Psoas muscle (tissue), 8 donors: ENCODE measurements around the gene HMCN1. TPM values are rescaled to one million over a fixed set of nuclear protein-coding genes. Genes with fewer than 3 reads are reported as not detected.

ENCODE experiments used
- ATAC-seq, 4 donors: fragments of 200-7000 bp; cut with Tn5 transposase; one replicate each; pipeline ENCODE4 v1.9.1; 2020; ENCODE audit warnings: moderate library complexity in 3 of 4, mild to moderate bottlenecking in 2 of 4
- DNase-seq, 2 donors: peaks; one replicate each; pipeline ENCODE4 v3.0.0-alpha.2; 2020
- H3K27ac ChIP-seq: fragments of 200-600 bp; one replicate; pipeline ENCODE4 v1.8.0; 2022
- H3K27me3 ChIP-seq, 3 donors: fragments of 200-600 bp in 1 of 3; one replicate each; pipeline versions ENCODE4 v1.6.1 to v1.8.0; 2013 to 2022; ENCODE audit warnings: low read length in 2 of 3, mild to moderate bottlenecking in 2 of 3, moderate library complexity in 1 of 3; ENCODE audit not compliant: insufficient read depth in 3 of 3
- H3K36me3 ChIP-seq, 2 donors: fragments of 200-600 bp in 1 of 2; one replicate each; pipeline versions ENCODE4 v1.6.1 to v1.8.0; 2013 to 2022; ENCODE audit warnings: low read depth in 1 of 2, mild to moderate bottlenecking in 1 of 2, moderate library complexity in 1 of 2; ENCODE audit not compliant: insufficient read depth in 1 of 2
- H3K4me1 ChIP-seq: fragments of 200-600 bp; one replicate; pipeline ENCODE4 v1.8.0; 2022
- H3K4me3 ChIP-seq: fragments of 200-600 bp; one replicate; pipeline ENCODE4 v1.8.0; 2022; ENCODE audit warnings: mild to moderate bottlenecking
- H3K9me3 ChIP-seq: fragments of 200-600 bp; one replicate; pipeline ENCODE4 v1.8.0; 2022
- WGBS, 3 donors: extraction: QIAGEN DNeasy Blood & Tissue Kit; methylation state at CpG; one replicate each; pipeline versions ENCODE4 v1.1.6 to v1.1.7; 2013; 5-methylcytosine and 5-hydroxymethylcytosine counted together
- intact Hi-C, 2 donors: fragments of 100-400 bp; cut with DNase I; formaldehyde crosslinking; loops; one replicate each; pipeline versions ENCODE4 v1.11.0 to v1.14.2; 2022
- polyA plus RNA-seq, 3 donors: library from polyadenylated mRNA; stranded (reverse); fragments of 200-250 nt; gene quantifications; one replicate each; pipeline ENCODE4 v1.2.3, GENCODE V29; 2013
- total RNA-seq, 4 donors: library from RNA; stranded (reverse); fragmentation: NEBNext Ultra II Directional in 2 of 4; extraction: Animal tissue kit (Norgen Biotek cat#: 25700) in 2 of 4; gene quantifications; one replicate each; pipeline versions ENCODE4 v1.2.1 to v1.2.4, GENCODE V29; 2021 to 2023
- TF ChIP-seq, protein P1 (sequence below): fragments of 200-600 bp; IDR thresholded peaks from one replicate; pipeline ENCODE4 v1.8.0; 2022; ENCODE audit warnings: antibody characterized with exemption
- donor health status: healthy with polysubstance abuse.
- donor health status: DM: no; HTN: no; CAD: no; lungs with moderate emphysema.
- donor health status: Bipolar disorder and iron deficiency.
- donor health status: healthy.
- donor health status: DM: yes; HTN: yes; CAD: no.
- donor health status: DM: no; HTN: no; CAD: no.
- donor health status: DM: no; HTN: no; CAD: no.
- donor health status: DM: yes; HTN: yes; CAD: no.

HMCN1 gene
- total and polyA plus RNA-seq, 7 donors = 1.3 to 6.5 (median 1.8) TPM

- H3K9me3 ChIP-seq = no peaks in the 10 kb centered on the region
- DNase-seq = no peak
- no peak for ATAC-seq
- no peak overlapping the region for H3K4me3 ChIP-seq
- no peaks in the 10 kb centered on the region for H3K4me1 ChIP-seq
- intact Hi-C loops = no loop called here
- no peaks in the 10 kb centered on the region for H3K27me3 ChIP-seq
- TF ChIP-seq, protein P1, sequence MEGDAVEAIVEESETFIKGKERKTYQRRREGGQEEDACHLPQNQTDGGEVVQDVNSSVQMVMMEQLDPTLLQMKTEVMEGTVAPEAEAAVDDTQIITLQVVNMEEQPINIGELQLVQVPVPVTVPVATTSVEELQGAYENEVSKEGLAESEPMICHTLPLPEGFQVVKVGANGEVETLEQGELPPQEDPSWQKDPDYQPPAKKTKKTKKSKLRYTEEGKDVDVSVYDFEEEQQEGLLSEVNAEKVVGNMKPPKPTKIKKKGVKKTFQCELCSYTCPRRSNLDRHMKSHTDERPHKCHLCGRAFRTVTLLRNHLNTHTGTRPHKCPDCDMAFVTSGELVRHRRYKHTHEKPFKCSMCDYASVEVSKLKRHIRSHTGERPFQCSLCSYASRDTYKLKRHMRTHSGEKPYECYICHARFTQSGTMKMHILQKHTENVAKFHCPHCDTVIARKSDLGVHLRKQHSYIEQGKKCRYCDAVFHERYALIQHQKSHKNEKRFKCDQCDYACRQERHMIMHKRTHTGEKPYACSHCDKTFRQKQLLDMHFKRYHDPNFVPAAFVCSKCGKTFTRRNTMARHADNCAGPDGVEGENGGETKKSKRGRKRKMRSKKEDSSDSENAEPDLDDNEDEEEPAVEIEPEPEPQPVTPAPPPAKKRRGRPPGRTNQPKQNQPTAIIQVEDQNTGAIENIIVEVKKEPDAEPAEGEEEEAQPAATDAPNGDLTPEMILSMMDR = no peak
- H3K27ac ChIP-seq = no peak overlapping the region
- 28 to 40% (median 29%) methylated on average over 1 of the region's 1 CpG for WGBS, 3 donors
- no peaks in the 10 kb centered on the region for H3K36me3 ChIP-seq
Observed at GRCh38 chr1:186043296-186043695, 309.1 kb downstream of the HMCN1 start.

DNA sequence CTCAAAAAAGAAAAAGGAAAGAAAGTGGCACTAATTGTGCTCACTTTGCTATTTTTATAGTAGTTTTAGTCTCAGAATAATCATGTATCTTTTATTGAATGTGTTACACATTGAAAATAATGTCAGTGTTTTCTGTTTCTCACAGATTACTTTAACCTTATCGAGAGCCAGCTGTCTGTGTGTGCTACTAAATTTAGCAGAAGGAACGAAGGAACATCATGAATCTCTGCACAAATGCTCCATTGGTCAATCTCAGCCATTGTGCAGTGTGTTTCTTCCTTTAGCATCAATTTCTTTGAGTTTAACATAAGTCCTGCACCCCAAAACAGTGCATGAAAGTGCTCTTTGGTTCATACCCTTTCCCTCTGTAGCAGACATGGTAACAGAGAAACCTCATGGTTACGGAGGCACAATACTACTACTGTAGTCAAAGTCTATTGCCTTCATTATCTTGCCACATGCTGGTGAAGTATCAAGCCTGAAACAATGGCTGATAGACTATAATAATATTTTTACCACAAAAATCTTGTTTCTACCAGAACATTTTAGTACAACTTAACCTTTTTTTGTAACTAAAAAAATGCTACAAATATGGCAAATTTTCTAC, 310.0 kb downstream of the HMCN1 start:
- 31 to 59% (median 33%) methylated on average over 3 of the region's 3 CpGs for WGBS, 3 donors
- no peak overlapping the region for H3K27ac ChIP-seq

DNA sequence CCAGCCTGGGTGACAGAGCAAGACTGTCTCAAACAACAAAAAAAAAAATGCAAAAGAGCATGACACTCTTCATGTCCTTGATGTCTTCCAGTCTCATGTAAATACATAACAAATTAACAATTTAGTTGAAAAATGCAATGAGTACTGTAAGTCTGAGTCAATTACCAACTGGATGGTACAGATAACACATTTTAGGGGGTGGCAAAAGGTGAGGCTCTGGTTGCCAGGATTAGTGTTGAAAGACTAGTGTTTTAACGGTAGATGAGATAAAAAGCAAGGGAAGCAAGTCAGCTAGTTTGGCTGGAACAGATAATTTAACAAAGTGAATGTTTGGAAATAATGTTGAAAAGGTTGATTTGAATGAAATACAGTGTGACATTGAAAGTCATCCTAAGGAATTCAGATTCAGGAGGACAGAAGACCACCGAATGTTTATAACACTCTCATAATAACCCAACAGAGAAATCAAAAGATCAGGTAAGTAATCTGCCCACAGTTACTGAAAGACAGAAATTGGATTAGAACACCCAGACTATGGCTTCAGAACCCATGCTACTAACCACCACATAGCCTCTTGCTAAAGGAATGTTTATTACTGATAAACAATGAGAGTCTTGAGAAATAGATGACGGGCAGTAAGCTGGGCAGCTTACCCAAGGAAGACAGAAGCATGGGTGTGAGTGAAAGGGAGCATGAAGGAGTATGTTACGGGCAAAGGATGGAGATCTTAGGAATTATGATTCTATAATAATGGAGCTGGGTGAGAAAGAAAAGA, 312.4 kb downstream of the HMCN1 start:
- no peak for DNase-seq
- H3K9me3 ChIP-seq = no peaks in the 10 kb centered on the region
- ATAC-seq = no peak
- no peaks in the 10 kb centered on the region for H3K36me3 ChIP-seq
- 93 to 95% (median 94%) methylated on average over 4 of the region's 4 CpGs for WGBS, 3 donors
- H3K4me3 ChIP-seq = no peak overlapping the region
- no peaks in the 10 kb centered on the region for H3K27me3 ChIP-seq
- TF ChIP-seq, protein P1 = no peak
- no peaks in the 10 kb centered on the region for H3K4me1 ChIP-seq
- no peak overlapping the region for H3K27ac ChIP-seq
- intact Hi-C loops = no loop called here

More for the DNA sequence above, 310.0 kb downstream of the HMCN1 start:
- H3K4me1 ChIP-seq = no peaks in the 10 kb centered on the region
- DNase-seq = no peak
- no peaks in the 10 kb centered on the region for H3K36me3 ChIP-seq
- no peak overlapping the region for H3K4me3 ChIP-seq
- H3K9me3 ChIP-seq = no peaks in the 10 kb centered on the region
- ATAC-seq = no peak
- H3K27me3 ChIP-seq = no peaks in the 10 kb centered on the region
- intact Hi-C loops = no loop called here
- TF ChIP-seq, protein P1 = no peak

DNA sequence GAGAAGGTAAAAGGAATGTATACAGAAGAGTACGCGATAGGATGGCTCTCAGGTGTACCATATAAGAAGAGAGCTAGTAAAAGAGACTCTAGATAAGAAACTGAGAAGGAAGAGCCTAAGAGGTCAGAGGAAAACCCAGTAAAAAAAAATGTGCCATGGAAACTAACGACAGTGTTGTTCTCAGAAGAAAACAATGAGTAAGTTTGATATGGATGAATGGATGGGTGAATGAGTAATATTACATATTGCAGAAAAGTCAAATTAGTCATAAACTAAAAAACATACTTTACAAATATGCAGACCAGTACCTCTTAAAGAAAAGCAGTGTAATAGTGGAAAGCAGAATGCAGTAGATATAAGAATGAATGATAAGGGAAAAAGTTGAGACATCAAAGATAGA, 316.2 kb downstream of the HMCN1 start:
- H3K27me3 ChIP-seq = no peaks in the 10 kb centered on the region
- no peaks in the 10 kb centered on the region for H3K4me1 ChIP-seq
- no peak overlapping the region for H3K4me3 ChIP-seq
- intact Hi-C loops = no loop called here
- DNase-seq = no peak
- H3K36me3 ChIP-seq = no peaks in the 10 kb centered on the region
- H3K27ac ChIP-seq = no peak overlapping the region
- H3K9me3 ChIP-seq = no peaks in the 10 kb centered on the region
- TF ChIP-seq, protein P1 = no peak
- WGBS, 3 donors = 82 to 93% (median 90%) methylated on average over 3 of the region's 3 CpGs
- ATAC-seq = no peak
